G401 (cell line): ENCODE results near the gene WIZ. TPM values are rescaled to one million over a fixed set of nuclear protein-coding genes. Genes with fewer than 3 reads are reported as not detected.

Experiments used
- total RNA-seq: library from RNA; depleted of rRNA; stranded (reverse); fragments of >200 nt; shearing (Covaris generic); gene quantifications from 2 replicates; pipeline ENCODE4 v1.2.3, GENCODE V29; 2014; rRNA removed

Gene WIZ
- total RNA-seq, 1 experiment from 2014 or later: 24.9 TPM

Other genes starting within 250 kb of the WIZ start
- 13.5 and 16.4 TPM in 2 replicates for gene NOTCH3, start 249.0 kb downstream of the WIZ start, total RNA-seq
- not detected in 2 replicates for gene EPHX3, start 217.5 kb downstream of the WIZ start, total RNA-seq
- gene BRD4, start 117.4 kb downstream of the WIZ start, total RNA-seq: 7.4 and 8.6 TPM in 2 replicates
- gene AKAP8, start 70.2 kb downstream of the WIZ start, total RNA-seq: 19.6 and 25.3 TPM in 2 replicates
- 86.3 and 92.4 TPM in 2 replicates for gene AKAP8L, start 31.0 kb downstream of the WIZ start, total RNA-seq
- not detected in 2 replicates for gene RASAL3, start 14.6 kb upstream of the WIZ start, total RNA-seq
- gene PGLYRP2, start 29.5 kb upstream of the WIZ start, total RNA-seq: not detected in 2 replicates
- 0.80 and 2.8 TPM in 2 replicates for gene CYP4F22, start 58.6 kb upstream of the WIZ start, total RNA-seq
- not detected in 2 replicates for gene CYP4F8, start 165.3 kb upstream of the WIZ start, total RNA-seq
- gene CYP4F3, start 190.9 kb upstream of the WIZ start, total RNA-seq: not detected in 2 replicates
- 5.3 and 19.4 TPM in 2 replicates for gene CYP4F12, start 223.1 kb upstream of the WIZ start, total RNA-seq